ENCODE data around the gene OGFOD3.

DNA sequence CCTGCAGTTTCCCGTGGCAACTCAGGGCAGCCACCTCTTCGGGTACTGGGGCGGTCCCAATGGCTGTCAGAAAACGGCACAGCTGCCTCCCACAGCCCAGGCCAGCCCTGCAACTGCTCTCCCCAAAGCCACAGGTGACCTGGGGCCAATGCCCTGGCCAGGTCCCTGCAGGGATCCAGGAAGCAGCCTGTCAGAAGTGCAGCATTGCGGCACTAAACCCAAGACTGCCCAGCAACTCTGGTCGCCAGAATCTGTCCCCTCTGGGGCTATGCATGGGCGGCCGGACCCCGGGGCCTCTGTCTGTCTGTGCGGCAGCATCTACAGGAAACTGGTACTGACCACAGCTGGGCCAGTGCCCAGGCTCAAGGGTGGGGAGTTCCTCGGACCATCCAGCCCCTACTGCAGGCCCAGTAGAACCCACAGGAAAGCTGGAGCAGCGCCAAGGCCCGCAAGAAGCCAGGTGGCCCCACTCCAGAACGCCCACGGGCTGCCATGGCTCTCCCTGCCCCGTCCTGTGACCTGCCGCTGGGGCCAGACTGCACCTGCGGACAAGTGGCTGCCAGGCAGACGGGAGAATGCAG is 26.6 kb upstream of the OGFOD3 start:
- TF ChIP-seq, protein P1, sequence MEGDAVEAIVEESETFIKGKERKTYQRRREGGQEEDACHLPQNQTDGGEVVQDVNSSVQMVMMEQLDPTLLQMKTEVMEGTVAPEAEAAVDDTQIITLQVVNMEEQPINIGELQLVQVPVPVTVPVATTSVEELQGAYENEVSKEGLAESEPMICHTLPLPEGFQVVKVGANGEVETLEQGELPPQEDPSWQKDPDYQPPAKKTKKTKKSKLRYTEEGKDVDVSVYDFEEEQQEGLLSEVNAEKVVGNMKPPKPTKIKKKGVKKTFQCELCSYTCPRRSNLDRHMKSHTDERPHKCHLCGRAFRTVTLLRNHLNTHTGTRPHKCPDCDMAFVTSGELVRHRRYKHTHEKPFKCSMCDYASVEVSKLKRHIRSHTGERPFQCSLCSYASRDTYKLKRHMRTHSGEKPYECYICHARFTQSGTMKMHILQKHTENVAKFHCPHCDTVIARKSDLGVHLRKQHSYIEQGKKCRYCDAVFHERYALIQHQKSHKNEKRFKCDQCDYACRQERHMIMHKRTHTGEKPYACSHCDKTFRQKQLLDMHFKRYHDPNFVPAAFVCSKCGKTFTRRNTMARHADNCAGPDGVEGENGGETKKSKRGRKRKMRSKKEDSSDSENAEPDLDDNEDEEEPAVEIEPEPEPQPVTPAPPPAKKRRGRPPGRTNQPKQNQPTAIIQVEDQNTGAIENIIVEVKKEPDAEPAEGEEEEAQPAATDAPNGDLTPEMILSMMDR (conservative IDR thresholded peaks at IDR 0.05; ENCODE audit: low read depth, low read length) = no peak
- no peak for TF ChIP-seq EZH2 (IDR thresholded peaks at IDR 0.05; ENCODE audit: borderline replicate concordance, low read depth, low read length, poor library complexity, severe bottlenecking)

Data from A673 (cell line).